NCI-H1105 treated with DMSO at 0.1 percent for 48 hours (cell line): ENCODE results near the gene OSR1.
"Not testable (repeated sequence)": the region's sequence is repeated elsewhere in the genome, so short reads cannot be mapped to it uniquely, and the experiment has no call there.

Experiments used
- DNase-seq: peaks from one replicate; lab custom pipeline; 2025; lab: John Stamatoyannopoulos, UW

The OSR1 gene

GRCh38 chr2:19358242-19359020 lies at the start of gene OSR1:
TSS of gene OSR1 (minus strand) at chr2:19358623. CDS start at chr2:19353805, 4,818 bp downstream.
- peak; percentile 42 for DNase-seq

DNA sequence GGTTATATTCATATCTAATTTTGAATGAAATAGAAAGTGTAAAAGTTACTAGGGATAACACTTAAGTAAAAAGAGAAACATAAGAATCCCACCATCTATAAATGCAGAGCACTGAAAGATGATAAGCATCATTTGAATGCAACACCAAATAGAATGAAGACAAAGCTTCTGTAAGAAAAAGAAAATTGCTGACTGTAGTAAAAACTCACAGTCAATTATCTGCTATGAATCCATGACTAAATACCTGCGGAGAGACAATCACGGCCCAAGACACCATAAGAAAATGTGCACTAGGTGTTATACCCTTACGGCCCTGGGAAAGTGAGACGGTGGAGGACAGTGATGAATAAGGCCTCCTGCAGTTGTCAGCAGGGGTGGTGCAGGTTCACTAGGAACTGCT lies 45.4 kb upstream of the OSR1 start:
- no peak for DNase-seq

DNA sequence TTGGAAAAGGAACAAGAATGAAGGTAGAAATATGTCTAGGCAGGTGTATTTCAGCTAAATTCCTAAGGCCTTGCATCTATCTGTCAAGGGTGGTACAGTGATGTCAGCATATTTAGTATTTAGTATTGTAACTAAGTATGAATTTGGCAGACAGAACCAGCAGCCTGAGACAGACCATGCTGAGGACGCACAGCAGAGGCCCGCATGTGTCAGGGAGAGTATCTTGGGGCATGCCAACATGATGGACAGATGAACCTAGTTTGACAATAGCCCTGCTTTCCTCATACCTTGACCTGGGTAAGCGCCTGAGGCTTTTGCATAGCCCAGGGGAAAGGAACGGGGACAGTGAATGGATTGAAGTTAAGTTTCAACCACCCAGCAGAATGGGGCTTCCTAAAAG lies 33.8 kb upstream of the OSR1 start:
- DNase-seq: no peak

DNA sequence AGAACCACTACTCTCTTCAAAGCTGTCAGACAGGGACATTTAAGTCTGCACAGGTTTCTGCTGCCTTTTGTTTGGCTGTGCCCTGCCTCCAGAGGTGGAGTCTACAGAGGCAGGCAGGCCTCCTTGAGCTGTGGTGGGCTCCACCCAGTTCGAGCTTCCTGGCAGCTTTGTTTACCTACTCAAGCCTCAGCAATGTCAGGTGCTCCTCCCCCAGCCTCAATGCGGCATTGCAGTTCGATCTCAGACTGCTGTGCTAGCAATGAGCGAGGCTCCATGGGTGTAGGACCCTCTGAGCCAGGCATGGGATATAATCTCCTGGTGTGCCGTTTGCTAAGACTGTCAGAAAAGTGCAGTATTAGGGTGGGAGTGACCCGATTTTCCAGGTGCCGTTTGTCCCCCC lies 31.0 kb upstream of the OSR1 start:
- not testable (repeated sequence) for DNase-seq

DNA sequence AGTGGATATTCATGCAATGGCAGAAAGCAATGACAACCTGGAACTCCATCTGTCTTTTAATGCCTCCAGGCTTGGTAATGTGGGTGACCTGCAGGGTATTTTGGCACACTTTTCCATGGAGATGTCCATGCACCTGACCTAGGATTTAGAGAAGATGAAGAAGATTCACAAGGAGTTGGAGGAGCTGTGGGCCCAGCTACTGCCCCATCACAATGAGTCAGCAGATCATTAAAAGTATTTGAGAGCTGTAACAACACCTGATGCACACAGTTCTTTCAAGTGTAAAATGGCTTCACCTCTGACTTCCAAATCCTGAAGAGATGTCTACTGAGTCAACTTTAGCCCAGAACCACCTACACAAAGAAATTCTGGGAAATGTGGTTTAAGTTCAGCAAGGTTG lies 22.1 kb upstream of the OSR1 start:
- DNase-seq: no peak

DNA sequence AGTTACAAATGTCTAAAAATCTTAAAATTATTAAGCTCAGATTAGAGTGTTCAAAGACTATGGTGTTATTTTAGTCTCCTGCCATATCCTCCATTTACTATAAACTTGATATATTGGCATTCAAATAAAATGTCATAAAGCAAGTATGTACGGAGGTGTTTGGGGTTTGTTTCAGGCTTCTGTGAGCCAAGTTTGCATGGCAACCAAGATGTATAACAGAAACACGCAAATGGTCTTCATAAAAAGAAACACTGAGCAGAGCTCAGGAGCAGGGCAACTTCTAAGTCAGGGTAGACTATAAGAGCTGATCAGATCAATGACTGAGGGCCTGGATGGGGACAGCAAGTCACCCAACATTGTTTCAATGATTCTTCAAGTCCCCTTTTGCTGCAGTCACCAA lies 20.5 kb upstream of the OSR1 start:
- no peak for DNase-seq

GRCh38 chr2:19377717-19378116 lies 19.3 kb upstream of the OSR1 start:
- no peak for DNase-seq

DNA sequence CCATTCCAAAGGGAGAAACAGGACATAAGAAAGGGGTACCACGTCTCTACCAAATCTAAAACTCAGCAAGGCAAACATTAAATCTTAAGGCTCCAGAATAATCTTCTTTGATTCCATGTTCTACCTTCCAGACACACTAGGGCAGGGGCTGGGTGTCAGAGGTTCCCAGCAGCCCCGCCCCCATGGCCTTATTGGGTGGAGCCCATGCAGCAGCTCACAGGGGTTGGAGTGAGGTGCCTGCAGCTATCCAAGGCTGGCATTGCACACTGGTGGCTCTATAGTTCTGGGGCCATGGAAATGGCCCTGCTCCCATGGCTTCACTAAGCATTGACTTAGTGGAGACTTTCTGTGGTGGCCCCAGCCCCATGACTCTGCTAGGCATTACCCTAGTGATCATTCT lies 14.9 kb upstream of the OSR1 start:
- DNase-seq: no peak

- DNase-seq: no peak
These were observed 13.7 kb upstream of the OSR1 start for GRCh38 chr2:19371996-19372582.

DNA sequence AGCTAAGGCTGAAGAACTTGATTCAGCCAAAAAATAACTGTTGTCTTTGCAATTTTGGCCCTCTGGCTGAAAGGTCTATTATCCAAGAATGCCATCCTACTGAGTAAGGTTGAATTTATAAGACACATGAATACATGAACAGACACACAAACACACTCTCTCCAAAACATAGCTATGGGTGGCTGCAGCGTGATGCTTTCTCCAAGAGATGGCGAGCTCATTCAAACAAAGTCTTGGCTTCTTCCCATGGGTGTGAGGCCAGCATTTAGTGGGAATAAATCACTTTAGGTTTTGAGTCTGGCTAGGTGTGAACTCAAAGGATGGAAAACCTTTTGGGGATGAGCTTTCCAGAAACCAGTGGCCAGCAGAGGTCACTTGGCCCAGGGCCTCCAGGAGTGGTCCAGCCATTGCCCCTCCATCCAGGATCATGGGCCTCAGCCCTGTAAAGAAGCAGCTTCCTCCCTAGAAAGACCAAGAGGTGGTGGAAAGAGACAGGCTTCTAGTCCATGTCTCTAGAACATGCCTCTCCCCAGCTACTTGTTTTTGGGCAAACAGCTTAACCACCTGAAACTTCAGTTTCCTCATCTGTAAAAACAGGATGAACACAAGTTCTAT lies 11.0 kb upstream of the OSR1 start:
- DNase-seq: peak; percentile 0

- DNase-seq: no peak
These were observed 10.3 kb upstream of the OSR1 start for GRCh38 chr2:19368760-19369159.

DNA sequence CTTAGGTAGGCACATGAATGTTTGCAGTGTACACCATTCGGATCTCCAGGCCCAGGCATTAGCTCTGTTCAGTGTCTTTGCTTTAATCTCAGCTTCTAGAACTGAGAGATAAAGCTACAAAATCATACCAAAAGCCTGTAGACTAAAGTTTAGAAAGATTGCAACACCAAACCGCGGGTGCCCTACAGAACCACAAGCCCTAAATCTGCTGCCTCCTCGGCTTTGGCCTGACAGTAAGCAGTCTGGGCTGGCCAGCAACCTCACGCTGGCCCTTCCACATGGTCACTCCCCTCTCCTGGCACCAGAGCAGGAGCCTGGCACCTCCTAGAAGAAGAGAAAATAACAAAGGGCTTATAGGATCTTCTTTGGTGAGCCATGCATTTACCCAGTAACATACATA lies 8.9 kb upstream of the OSR1 start:
- DNase-seq: no peak

DNA sequence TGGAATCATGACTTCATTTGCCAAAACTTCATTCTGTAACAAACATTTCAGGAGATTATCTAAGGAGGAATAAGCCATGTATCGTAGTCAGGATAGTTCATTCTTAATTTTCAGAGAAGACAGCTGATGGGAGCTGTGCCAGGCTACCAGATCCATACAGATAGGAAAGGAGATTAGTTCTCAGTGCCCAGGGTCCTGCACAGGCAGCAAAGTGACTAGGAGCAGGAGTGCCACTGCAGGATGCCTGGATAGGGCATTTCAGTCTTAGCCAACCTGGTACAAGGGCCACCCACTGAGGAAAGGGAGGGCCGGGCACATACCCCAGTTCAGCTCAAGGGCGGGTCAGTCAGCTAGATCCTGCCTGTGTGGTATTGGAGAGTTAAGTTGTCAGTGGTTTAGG lies 6.7 kb upstream of the OSR1 start:
- DNase-seq: no peak

GRCh38 chr2:19364014-19364413 lies 5.6 kb upstream of the OSR1 start:
- no peak for DNase-seq

GRCh38 chr2:19363474-19363778 lies 5.0 kb upstream of the OSR1 start:
- no peak for DNase-seq

GRCh38 chr2:19362755-19363473 lies 4.5 kb upstream of the OSR1 start:
- DNase-seq: peak; percentile 79

GRCh38 chr2:19362094-19362754 lies 3.8 kb upstream of the OSR1 start:
- DNase-seq: peak; percentile 39

DNA sequence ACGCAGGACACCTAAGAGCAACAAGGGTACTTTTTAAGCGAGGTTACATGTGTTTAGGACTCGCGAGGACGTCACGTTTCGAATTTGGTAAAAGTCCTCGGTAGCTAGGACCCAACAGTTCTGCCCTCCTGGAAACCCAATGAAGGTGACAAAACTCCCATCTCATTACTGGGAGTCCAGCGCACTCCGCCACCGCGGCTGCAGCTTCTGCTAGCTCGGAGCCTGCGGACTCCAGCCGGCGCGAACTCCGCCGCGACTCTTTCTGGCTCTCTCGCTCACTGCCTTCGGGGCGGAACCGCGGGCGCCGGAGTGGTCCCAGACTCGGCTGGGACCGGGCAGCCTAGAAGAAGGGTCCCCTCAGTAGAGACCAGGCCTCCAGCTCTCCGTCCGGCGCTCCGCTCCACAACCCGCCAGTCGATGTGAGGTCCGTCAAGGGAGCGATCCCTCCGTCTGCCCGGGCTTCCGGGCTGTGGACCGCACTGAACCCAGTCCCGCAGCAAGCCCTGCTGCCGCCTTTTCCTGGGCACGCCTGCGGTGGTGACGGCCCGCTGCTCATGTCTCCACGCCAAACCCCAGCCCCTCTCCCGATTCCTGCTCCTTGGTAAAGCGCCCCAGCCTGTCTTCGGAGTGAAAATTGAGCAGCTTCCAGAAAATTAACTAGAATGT lies 3.0 kb upstream of the OSR1 start:
- DNase-seq: no peak

GRCh38 chr2:19360966-19361321 lies 2.5 kb upstream of the OSR1 start:
- no peak for DNase-seq

- DNase-seq: no peak
These were observed 2.0 kb upstream of the OSR1 start for GRCh38 chr2:19360266-19360965.

GRCh38 chr2:19359456-19359855 lies 1.0 kb upstream of the OSR1 start:
- no peak for DNase-seq

DNA sequence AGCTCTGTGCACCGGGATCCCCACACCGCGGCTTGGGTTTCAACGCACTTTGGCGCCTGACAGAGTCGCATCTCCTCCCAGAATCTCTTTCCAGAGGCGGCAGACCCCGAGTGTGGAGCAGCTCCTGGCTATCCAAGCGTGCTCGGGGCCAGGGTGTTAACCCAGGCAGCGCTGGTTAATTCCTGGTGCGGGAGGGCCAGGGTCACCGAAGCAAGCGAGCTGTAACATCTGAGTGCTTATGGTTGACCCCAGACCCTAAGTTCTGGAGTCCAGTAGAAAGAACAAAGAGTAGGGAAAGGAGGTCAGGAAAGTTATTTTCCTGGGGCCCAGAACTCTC lies 566 bp upstream of the OSR1 start:
- DNase-seq: no peak
